Measurements from ENCODE around the gene ARMC9.
"Not testable (repeated sequence)": the region's sequence is repeated elsewhere in the genome, so short reads cannot be mapped to it uniquely, and the experiment has no call there.

Gene ARMC9

GRCh38 chr2:231198291-231199173, at the start of gene ARMC9:
ARMC9 (plus strand) TSS chr2:231198631; CDS start chr2:231206239, 7,608 bp downstream.
- DNase-seq, result peak; percentile 65

- DNase-seq, result no peak
Measured at GRCh38 chr2:231152800-231153557, 45.5 kb upstream of the ARMC9 start.

GRCh38 chr2:231159306-231159705, 39.1 kb upstream of the ARMC9 start:
- DNase-seq, result no peak

- no peak for DNase-seq
Measured at GRCh38 chr2:231160701-231161100, 37.7 kb upstream of the ARMC9 start.

GRCh38 chr2:231161252-231161839, 37.1 kb upstream of the ARMC9 start:
- DNase-seq, result no peak

GRCh38 chr2:231161877-231162329, 36.5 kb upstream of the ARMC9 start:
- DNase-seq, result no peak

GRCh38 chr2:231163011-231163410, 35.4 kb upstream of the ARMC9 start:
- DNase-seq, result no peak

- no peak for DNase-seq
Measured at GRCh38 chr2:231163414-231164095, 34.9 kb upstream of the ARMC9 start.

- DNase-seq, result no peak
Measured at GRCh38 chr2:231167745-231168459, 30.5 kb upstream of the ARMC9 start.

GRCh38 chr2:231168460-231169139, 29.8 kb upstream of the ARMC9 start:
- DNase-seq, result no peak

GRCh38 chr2:231169488-231169887, 28.9 kb upstream of the ARMC9 start:
- DNase-seq, result no peak

GRCh38 chr2:231170055-231170454, 28.4 kb upstream of the ARMC9 start:
- no peak for DNase-seq

- no peak for DNase-seq
Measured at GRCh38 chr2:231172025-231172424, 26.4 kb upstream of the ARMC9 start.

- no peak for DNase-seq
Measured at GRCh38 chr2:231174211-231174651, 24.2 kb upstream of the ARMC9 start.

GRCh38 chr2:231176066-231176465, 22.4 kb upstream of the ARMC9 start:
- no peak for DNase-seq

GRCh38 chr2:231177156-231178025, 21.0 kb upstream of the ARMC9 start:
- DNase-seq, result no peak

- not testable (repeated sequence) for DNase-seq
Measured at GRCh38 chr2:231178805-231179204, 19.6 kb upstream of the ARMC9 start.

- DNase-seq, result no peak
Measured at GRCh38 chr2:231181860-231182512, 16.4 kb upstream of the ARMC9 start.

- DNase-seq, result no peak
Measured at GRCh38 chr2:231182513-231182899, 15.9 kb upstream of the ARMC9 start.

- no peak for DNase-seq
Measured at GRCh38 chr2:231183851-231184250, 14.6 kb upstream of the ARMC9 start.

All from activated gamma-delta T cell treated with Interleukin-2 at 50 U/mL for 16 hours (primary cell).